CD4-positive, alpha-beta T cell treated with Interleukin-15 for 4 hours (primary cell): ENCODE measurements around the gene TCERG1L.
"Not testable (repeated sequence)": the region's sequence is repeated elsewhere in the genome, so short reads cannot be mapped to it uniquely, and the experiment has no call there.

Experiments
- DNase-seq: peaks from one replicate; pipeline ENCODE4 v3.0.0-alpha.2; 2020; ENCODE audit warnings: low spot score

The TCERG1L gene

GRCh38 chr10:131162866-131163843 lies 148.4 kb downstream of the TCERG1L start:
- no peak for DNase-seq

- no peak for DNase-seq
Measured at GRCh38 chr10:131162211-131162610, 149.3 kb downstream of the TCERG1L start.

- DNase-seq, result no peak
Measured at GRCh38 chr10:131161087-131161486, 150.4 kb downstream of the TCERG1L start.

- no peak for DNase-seq
Measured at GRCh38 chr10:131160219-131160875, 151.2 kb downstream of the TCERG1L start.

GRCh38 chr10:131159771-131160170 lies 151.8 kb downstream of the TCERG1L start:
- DNase-seq, result no peak

- DNase-seq, result no peak
Measured at GRCh38 chr10:131158695-131159094, 152.8 kb downstream of the TCERG1L start.

- no peak for DNase-seq
Measured at GRCh38 chr10:131157899-131158298, 153.6 kb downstream of the TCERG1L start.

- DNase-seq, result no peak
Measured at GRCh38 chr10:131155876-131156230, 155.7 kb downstream of the TCERG1L start.

GRCh38 chr10:131155218-131155875 lies 156.2 kb downstream of the TCERG1L start:
- no peak for DNase-seq

GRCh38 chr10:131154306-131155025 lies 157.1 kb downstream of the TCERG1L start:
- DNase-seq, result no peak

- not testable (repeated sequence) for DNase-seq
Measured at GRCh38 chr10:131152456-131152855, 159.1 kb downstream of the TCERG1L start.

GRCh38 chr10:131150126-131150525 lies 161.4 kb downstream of the TCERG1L start:
- DNase-seq, result no peak

GRCh38 chr10:131149586-131149985 lies 161.9 kb downstream of the TCERG1L start:
- DNase-seq, result no peak

- DNase-seq, result no peak
Measured at GRCh38 chr10:131149111-131149510, 162.4 kb downstream of the TCERG1L start.

- DNase-seq, result no peak
Measured at GRCh38 chr10:131148270-131148669, 163.3 kb downstream of the TCERG1L start.

- DNase-seq, result no peak
Measured at GRCh38 chr10:131147301-131147975, 164.1 kb downstream of the TCERG1L start.

- no peak for DNase-seq
Measured at GRCh38 chr10:131146790-131147189, 164.7 kb downstream of the TCERG1L start.

GRCh38 chr10:131145756-131146155 lies 165.8 kb downstream of the TCERG1L start:
- no peak for DNase-seq

- DNase-seq, result no peak
Measured at GRCh38 chr10:131144711-131145375, 166.7 kb downstream of the TCERG1L start.

- DNase-seq, result no peak
Measured at GRCh38 chr10:131144196-131144595, 167.3 kb downstream of the TCERG1L start.
